Mesothelial cell of epicardium (in vitro differentiated cells): Measurements from ENCODE around the gene MAGI1. TPM values are rescaled to one million over a fixed set of nuclear protein-coding genes. Genes with fewer than 3 reads are reported as not detected.

ENCODE experiments used
- DNase-seq, 2 experiments: peaks; one replicate each; pipeline ENCODE4 v3.0.0; 2021; ENCODE audit warnings: low spot score in 2 of 2; ENCODE audit not compliant: unreplicated experiment in 2 of 2
- H3K27ac Mint-ChIP-seq: 2 replicates; pipeline ENCODE4 v1.8.0; 2021; ENCODE audit warnings: mixed read lengths
- H3K27me3 Mint-ChIP-seq: 2 replicates; pipeline ENCODE4 v1.8.0; 2021; ENCODE audit warnings: low read depth, mixed read lengths
- H3K36me3 Mint-ChIP-seq: 2 replicates; pipeline ENCODE4 v1.8.0; 2021; ENCODE audit warnings: mixed read lengths
- H3K4me1 Mint-ChIP-seq: 2 replicates; pipeline ENCODE4 v1.8.0; 2021; ENCODE audit warnings: mixed read lengths
- H3K4me3 Mint-ChIP-seq: 2 replicates; pipeline ENCODE4 v1.8.0; 2021; ENCODE audit warnings: mild to moderate bottlenecking, moderate library complexity, mixed read lengths
- H3K9me3 Mint-ChIP-seq: 2 replicates; pipeline ENCODE4 v1.8.0; 2021; ENCODE audit warnings: mixed read lengths
- CTCF ChIP-seq: fragments of 200-600 bp; sonication (generic); IDR thresholded peaks from one replicate; pipeline ENCODE4 v1.5.0; 2021; ENCODE audit warnings: antibody characterized with exemption; ENCODE audit not compliant: unreplicated experiment
- total RNA-seq: library from RNA; stranded (reverse); gene quantifications from 3 replicates; pipeline ENCODE4 v1.2.1, GENCODE V29; 2021

MAGI1 gene
- total RNA-seq, 1 donor from 2014 or later = 65.6 TPM

- Mint-ChIP-seq H3K4me1 (peaks cover 14% of the 10 kb centered on the region), H3K27me3 (no peaks in the 10 kb centered on the region), H3K27ac (no peak overlapping the region), H3K4me3 (no peak overlapping the region), H3K9me3 (no peaks in the 10 kb centered on the region), H3K36me3 (peaks cover 3% of the 10 kb centered on the region)
- no peak for DNase-seq
- TF ChIP-seq CTCF = no peak
These were observed 540.9 kb downstream of the MAGI1 start for GRCh38 chr3:65497846-65498245.

- no peak for TF ChIP-seq CTCF
- peaks cover 14% of the 10 kb centered on the region for H3K4me1 Mint-ChIP-seq
- peaks cover 3% of the 10 kb centered on the region for H3K36me3 Mint-ChIP-seq
- no peak for DNase-seq
- no peak overlapping the region for H3K27ac Mint-ChIP-seq
- no peaks in the 10 kb centered on the region for H3K27me3 Mint-ChIP-seq
- no peaks in the 10 kb centered on the region for H3K9me3 Mint-ChIP-seq
- no peak overlapping the region for H3K4me3 Mint-ChIP-seq
These were observed 541.5 kb downstream of the MAGI1 start for GRCh38 chr3:65497236-65497635.

- no peak for TF ChIP-seq CTCF
- Mint-ChIP-seq H3K4me1 (peaks cover 14% of the 10 kb centered on the region), H3K27ac (no peak overlapping the region), H3K9me3 (no peaks in the 10 kb centered on the region), H3K36me3 (peaks cover 13% of the 10 kb centered on the region), H3K4me3 (no peak overlapping the region), H3K27me3 (no peaks in the 10 kb centered on the region)
- DNase-seq = no peak
These were observed 544.8 kb downstream of the MAGI1 start for GRCh38 chr3:65493938-65494337.

GRCh38 chr3:65493371-65493882 is 545.3 kb downstream of the MAGI1 start:
- no peak for DNase-seq
- Mint-ChIP-seq H3K36me3 (peaks cover 13% of the 10 kb centered on the region), H3K9me3 (no peaks in the 10 kb centered on the region), H3K4me1 (peaks cover 14% of the 10 kb centered on the region), H3K27me3 (no peaks in the 10 kb centered on the region), H3K27ac (no peak overlapping the region), H3K4me3 (no peak overlapping the region)
- TF ChIP-seq CTCF = no peak

- no peak for DNase-seq
- no peak overlapping the region for H3K4me3 Mint-ChIP-seq
- no peaks in the 10 kb centered on the region for H3K9me3 Mint-ChIP-seq
- no peak for TF ChIP-seq CTCF
- H3K36me3 Mint-ChIP-seq = peaks cover 13% of the 10 kb centered on the region
- no peak overlapping the region for H3K27ac Mint-ChIP-seq
- H3K4me1 Mint-ChIP-seq = peaks cover 14% of the 10 kb centered on the region
- no peaks in the 10 kb centered on the region for H3K27me3 Mint-ChIP-seq
These were observed 546.5 kb downstream of the MAGI1 start for GRCh38 chr3:65492249-65492648.

GRCh38 chr3:65490114-65490513 is 548.6 kb downstream of the MAGI1 start:
- H3K4me3 Mint-ChIP-seq = no peak overlapping the region
- no peaks in the 10 kb centered on the region for H3K9me3 Mint-ChIP-seq
- no peak for TF ChIP-seq CTCF
- no peak for DNase-seq
- no peak overlapping the region for H3K27ac Mint-ChIP-seq
- peaks cover 13% of the 10 kb centered on the region for H3K36me3 Mint-ChIP-seq
- H3K27me3 Mint-ChIP-seq = no peaks in the 10 kb centered on the region
- peaks cover 25% of the 10 kb centered on the region for H3K4me1 Mint-ChIP-seq
